Measurements from ENCODE around the gene ZDHHC14.
"Not testable (repeated sequence)": the region's sequence is repeated elsewhere in the genome, so short reads cannot be mapped to it uniquely, and the experiment has no call there.

ZDHHC14 gene

GRCh38 chr6:157585274-157586087 is 204.5 kb downstream of the ZDHHC14 start:
- no peak for DNase-seq

- no peak for DNase-seq
Measured at GRCh38 chr6:157586088-157586414, 205.1 kb downstream of the ZDHHC14 start.

- DNase-seq, result no peak
Measured at GRCh38 chr6:157586476-157587126, 205.6 kb downstream of the ZDHHC14 start.

- no peak for DNase-seq
Measured at GRCh38 chr6:157587127-157587926, 206.3 kb downstream of the ZDHHC14 start.

GRCh38 chr6:157590654-157591053 is 209.7 kb downstream of the ZDHHC14 start:
- not testable (repeated sequence) for DNase-seq

GRCh38 chr6:157592541-157592940 is 211.6 kb downstream of the ZDHHC14 start:
- DNase-seq, result no peak

- DNase-seq, result no peak
Measured at GRCh38 chr6:157592980-157593379, 212.0 kb downstream of the ZDHHC14 start.

GRCh38 chr6:157593596-157593995 is 212.6 kb downstream of the ZDHHC14 start:
- DNase-seq, result no peak

GRCh38 chr6:157594292-157594691 is 213.3 kb downstream of the ZDHHC14 start:
- no peak for DNase-seq

GRCh38 chr6:157595768-157596167 is 214.8 kb downstream of the ZDHHC14 start:
- DNase-seq, result no peak

- no peak for DNase-seq
Measured at GRCh38 chr6:157596461-157596860, 215.5 kb downstream of the ZDHHC14 start.

- no peak for DNase-seq
Measured at GRCh38 chr6:157596886-157597285, 215.9 kb downstream of the ZDHHC14 start.

GRCh38 chr6:157597461-157598312 is 216.7 kb downstream of the ZDHHC14 start:
- DNase-seq, result no peak

GRCh38 chr6:157599191-157599590 is 218.2 kb downstream of the ZDHHC14 start:
- DNase-seq, result no peak

- DNase-seq, result no peak
Measured at GRCh38 chr6:157600807-157601206, 219.8 kb downstream of the ZDHHC14 start.

GRCh38 chr6:157602521-157603295 is 221.7 kb downstream of the ZDHHC14 start:
- DNase-seq, result no peak

GRCh38 chr6:157603314-157603940 is 222.4 kb downstream of the ZDHHC14 start:
- DNase-seq, result no peak

GRCh38 chr6:157603971-157604370 is 223.0 kb downstream of the ZDHHC14 start:
- DNase-seq, result no peak

GRCh38 chr6:157604816-157605215 is 223.8 kb downstream of the ZDHHC14 start:
- no peak for DNase-seq

- no peak for DNase-seq
Measured at GRCh38 chr6:157605484-157605883, 224.5 kb downstream of the ZDHHC14 start.

- DNase-seq, result no peak
Measured at GRCh38 chr6:157606516-157606915, 225.5 kb downstream of the ZDHHC14 start.

All from NCI-H1092 (cell line).